Measurements from ENCODE around the gene CDH11. TPM values are rescaled to one million over a fixed set of nuclear protein-coding genes. Genes with fewer than 3 reads are reported as not detected.

The CDH11 gene
- total and polyA plus RNA-seq, 4 donors, result 0.72 to 5.3 (median 1.9) TPM

DNA sequence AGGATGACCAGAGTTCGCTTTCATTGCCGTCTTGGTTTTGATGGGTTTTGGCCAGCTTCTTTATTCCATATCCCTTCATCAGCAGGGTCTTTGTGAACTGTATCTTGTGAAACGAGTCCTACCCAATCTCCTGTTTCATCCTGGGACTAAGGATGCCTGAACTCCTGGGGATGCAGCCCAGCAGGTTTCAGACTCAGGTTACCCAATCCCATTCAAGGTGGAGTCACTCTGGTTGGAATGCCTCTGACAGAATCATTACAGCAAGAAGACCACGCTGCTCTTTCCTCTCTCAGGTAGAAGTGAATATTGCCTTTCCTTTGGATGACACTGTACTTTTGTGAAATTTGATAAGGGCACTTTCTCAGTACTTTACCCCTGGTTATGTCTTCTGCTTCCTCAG, 98.1 kb downstream of the CDH11 start:
- Histone ChIP-seq H3K4me3 (ENCODE audit: low read depth in 1 of 3, low read length in 3 of 3) (no peak overlapping the region), H3K27ac (ENCODE audit: low read depth in 1 of 2, low read length in 2 of 2) (no peak overlapping the region), H3K9ac (ENCODE audit: low read depth in 1 of 2, low read length in 2 of 2) (no peak overlapping the region), H3K36me3 (ENCODE audit: control insufficient read depth in 4 of 4, insufficient read depth in 3 of 4, low read depth in 1 of 4, low read length in 3 of 4) (no peaks in the 10 kb centered on the region), H3K27me3 (ENCODE audit: control insufficient read depth in 4 of 4, insufficient read depth in 4 of 4, low read length in 3 of 4) (peaks cover 0 to 3% (median 0%) of the 10 kb centered on the region in 4 donors), H3K9me3 (ENCODE audit: control insufficient read depth in 4 of 4, low read length in 3 of 4) (no peaks in the 10 kb centered on the region), H3K4me1 (ENCODE audit: control insufficient read depth in 4 of 4, insufficient read depth in 4 of 4, low read length in 3 of 4) (no peaks in the 10 kb centered on the region)
- TF ChIP-seq HNF4A (conservative IDR thresholded peaks at IDR 0.05) (no peak), NR2F2 (IDR thresholded peaks at IDR 0.05) (no peak), FOXA2 (IDR thresholded peaks at IDR 0.05) (no peak), GABPA (IDR thresholded peaks at IDR 0.05 in 1 of 2, conservative IDR thresholded peaks at IDR 0.05 in 1 of 2) (no peak), TAF1 (conservative IDR thresholded peaks at IDR 0.05) (no peak), JUND (IDR thresholded peaks at IDR 0.05) (no peak), EGR1 (IDR thresholded peaks at IDR 0.05; ENCODE audit: low read depth in 2 of 2) (no peak), FOXA1 (IDR thresholded peaks at IDR 0.05) (no peak), RAD21 (IDR thresholded peaks at IDR 0.05) (no peak), HNF4G (IDR thresholded peaks at IDR 0.05) (no peak), YY1 (IDR thresholded peaks at IDR 0.05) (no peak), RXRA (IDR thresholded peaks at IDR 0.05) (no peak), SP1 (IDR thresholded peaks at IDR 0.05) (no peak)
- TF ChIP-seq, protein P1, sequence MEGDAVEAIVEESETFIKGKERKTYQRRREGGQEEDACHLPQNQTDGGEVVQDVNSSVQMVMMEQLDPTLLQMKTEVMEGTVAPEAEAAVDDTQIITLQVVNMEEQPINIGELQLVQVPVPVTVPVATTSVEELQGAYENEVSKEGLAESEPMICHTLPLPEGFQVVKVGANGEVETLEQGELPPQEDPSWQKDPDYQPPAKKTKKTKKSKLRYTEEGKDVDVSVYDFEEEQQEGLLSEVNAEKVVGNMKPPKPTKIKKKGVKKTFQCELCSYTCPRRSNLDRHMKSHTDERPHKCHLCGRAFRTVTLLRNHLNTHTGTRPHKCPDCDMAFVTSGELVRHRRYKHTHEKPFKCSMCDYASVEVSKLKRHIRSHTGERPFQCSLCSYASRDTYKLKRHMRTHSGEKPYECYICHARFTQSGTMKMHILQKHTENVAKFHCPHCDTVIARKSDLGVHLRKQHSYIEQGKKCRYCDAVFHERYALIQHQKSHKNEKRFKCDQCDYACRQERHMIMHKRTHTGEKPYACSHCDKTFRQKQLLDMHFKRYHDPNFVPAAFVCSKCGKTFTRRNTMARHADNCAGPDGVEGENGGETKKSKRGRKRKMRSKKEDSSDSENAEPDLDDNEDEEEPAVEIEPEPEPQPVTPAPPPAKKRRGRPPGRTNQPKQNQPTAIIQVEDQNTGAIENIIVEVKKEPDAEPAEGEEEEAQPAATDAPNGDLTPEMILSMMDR (IDR thresholded peaks at IDR 0.05; ENCODE audit: low read depth, low read length, missing input control), result no peak
- TF ChIP-seq, protein P2, sequence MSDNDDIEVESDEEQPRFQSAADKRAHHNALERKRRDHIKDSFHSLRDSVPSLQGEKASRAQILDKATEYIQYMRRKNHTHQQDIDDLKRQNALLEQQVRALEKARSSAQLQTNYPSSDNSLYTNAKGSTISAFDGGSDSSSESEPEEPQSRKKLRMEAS (IDR thresholded peaks at IDR 0.05), result no peak
- TF ChIP-seq, protein P3, sequence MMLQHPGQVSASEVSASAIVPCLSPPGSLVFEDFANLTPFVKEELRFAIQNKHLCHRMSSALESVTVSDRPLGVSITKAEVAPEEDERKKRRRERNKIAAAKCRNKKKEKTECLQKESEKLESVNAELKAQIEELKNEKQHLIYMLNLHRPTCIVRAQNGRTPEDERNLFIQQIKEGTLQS (IDR thresholded peaks at IDR 0.05), result no peak
- TF ChIP-seq, protein P4, sequence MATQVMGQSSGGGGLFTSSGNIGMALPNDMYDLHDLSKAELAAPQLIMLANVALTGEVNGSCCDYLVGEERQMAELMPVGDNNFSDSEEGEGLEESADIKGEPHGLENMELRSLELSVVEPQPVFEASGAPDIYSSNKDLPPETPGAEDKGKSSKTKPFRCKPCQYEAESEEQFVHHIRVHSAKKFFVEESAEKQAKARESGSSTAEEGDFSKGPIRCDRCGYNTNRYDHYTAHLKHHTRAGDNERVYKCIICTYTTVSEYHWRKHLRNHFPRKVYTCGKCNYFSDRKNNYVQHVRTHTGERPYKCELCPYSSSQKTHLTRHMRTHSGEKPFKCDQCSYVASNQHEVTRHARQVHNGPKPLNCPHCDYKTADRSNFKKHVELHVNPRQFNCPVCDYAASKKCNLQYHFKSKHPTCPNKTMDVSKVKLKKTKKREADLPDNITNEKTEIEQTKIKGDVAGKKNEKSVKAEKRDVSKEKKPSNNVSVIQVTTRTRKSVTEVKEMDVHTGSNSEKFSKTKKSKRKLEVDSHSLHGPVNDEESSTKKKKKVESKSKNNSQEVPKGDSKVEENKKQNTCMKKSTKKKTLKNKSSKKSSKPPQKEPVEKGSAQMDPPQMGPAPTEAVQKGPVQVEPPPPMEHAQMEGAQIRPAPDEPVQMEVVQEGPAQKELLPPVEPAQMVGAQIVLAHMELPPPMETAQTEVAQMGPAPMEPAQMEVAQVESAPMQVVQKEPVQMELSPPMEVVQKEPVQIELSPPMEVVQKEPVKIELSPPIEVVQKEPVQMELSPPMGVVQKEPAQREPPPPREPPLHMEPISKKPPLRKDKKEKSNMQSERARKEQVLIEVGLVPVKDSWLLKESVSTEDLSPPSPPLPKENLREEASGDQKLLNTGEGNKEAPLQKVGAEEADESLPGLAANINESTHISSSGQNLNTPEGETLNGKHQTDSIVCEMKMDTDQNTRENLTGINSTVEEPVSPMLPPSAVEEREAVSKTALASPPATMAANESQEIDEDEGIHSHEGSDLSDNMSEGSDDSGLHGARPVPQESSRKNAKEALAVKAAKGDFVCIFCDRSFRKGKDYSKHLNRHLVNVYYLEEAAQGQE (IDR thresholded peaks at IDR 0.05), result no peak
- TF ChIP-seq, protein P5, sequence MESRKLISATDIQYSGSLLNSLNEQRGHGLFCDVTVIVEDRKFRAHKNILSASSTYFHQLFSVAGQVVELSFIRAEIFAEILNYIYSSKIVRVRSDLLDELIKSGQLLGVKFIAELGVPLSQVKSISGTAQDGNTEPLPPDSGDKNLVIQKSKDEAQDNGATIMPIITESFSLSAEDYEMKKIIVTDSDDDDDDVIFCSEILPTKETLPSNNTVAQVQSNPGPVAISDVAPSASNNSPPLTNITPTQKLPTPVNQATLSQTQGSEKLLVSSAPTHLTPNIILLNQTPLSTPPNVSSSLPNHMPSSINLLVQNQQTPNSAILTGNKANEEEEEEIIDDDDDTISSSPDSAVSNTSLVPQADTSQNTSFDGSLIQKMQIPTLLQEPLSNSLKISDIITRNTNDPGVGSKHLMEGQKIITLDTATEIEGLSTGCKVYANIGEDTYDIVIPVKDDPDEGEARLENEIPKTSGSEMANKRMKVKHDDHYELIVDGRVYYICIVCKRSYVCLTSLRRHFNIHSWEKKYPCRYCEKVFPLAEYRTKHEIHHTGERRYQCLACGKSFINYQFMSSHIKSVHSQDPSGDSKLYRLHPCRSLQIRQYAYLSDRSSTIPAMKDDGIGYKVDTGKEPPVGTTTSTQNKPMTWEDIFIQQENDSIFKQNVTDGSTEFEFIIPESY (IDR thresholded peaks at IDR 0.05), result no peak
- 71% methylated on average over 4 of the region's 4 CpGs for WGBS
- no peak for DNase-seq (ENCODE audit: low spot score)

Measured in liver (tissue), 9 donors.